Smooth muscle cell (in vitro differentiated cells): ENCODE measurements around the gene MVK. TPM values are rescaled to one million over a fixed set of nuclear protein-coding genes. Genes with fewer than 3 reads are reported as not detected.

Experiments
- DNase-seq: peaks from one replicate; lab custom pipeline; 2025; ENCODE audit not compliant: unreplicated experiment; lab: John Stamatoyannopoulos, UW
- H2AFZ ChIP-seq: fragments of 200-600 bp; sonication (generic); 2 replicates; pipeline ENCODE4 v1.6.0; 2016; ENCODE audit warnings: antibody characterized with exemption, low read depth, mild to moderate bottlenecking
- H3F3A ChIP-seq: fragments of 200-600 bp; sonication (generic); 2 replicates; pipeline ENCODE4 v1.6.0; 2017; ENCODE audit warnings: antibody characterized with exemption, low read depth
- H3K27ac ChIP-seq: fragments of 200-600 bp; sonication (generic); 2 replicates; pipeline ENCODE4 v1.5.1; 2016; ENCODE audit warnings: low read depth, mild to moderate bottlenecking
- H3K27me3 ChIP-seq: fragments of 200-600 bp; sonication (generic); 2 replicates; pipeline ENCODE4 v1.6.1; 2016; ENCODE audit warnings: low read depth, mild to moderate bottlenecking
- H3K36me3 ChIP-seq: fragments of 200-600 bp; sonication (generic); 2 replicates; pipeline ENCODE4 v1.5.1; 2016; ENCODE audit warnings: low read depth
- H3K4me1 ChIP-seq: fragments of 200-600 bp; sonication (generic); 2 replicates; pipeline ENCODE4 v1.5.1; 2016; ENCODE audit warnings: low read depth
- H3K4me2 ChIP-seq: fragments of 200-600 bp; sonication (generic); 2 replicates; pipeline ENCODE4 v1.6.0; 2016; ENCODE audit warnings: mild to moderate bottlenecking
- H3K4me3 ChIP-seq: fragments of 200-600 bp; sonication (generic); 2 replicates; pipeline ENCODE4 v1.5.1; 2016; ENCODE audit warnings: mild to moderate bottlenecking
- H3K79me2 ChIP-seq: fragments of 200-600 bp; sonication (generic); 2 replicates; pipeline ENCODE4 v1.6.0; 2016; ENCODE audit warnings: low read depth, mild to moderate bottlenecking
- H3K9ac ChIP-seq: fragments of 200-600 bp; sonication (generic); 2 replicates; pipeline ENCODE4 v1.6.0; 2016; ENCODE audit warnings: low read depth
- H3K9me3 ChIP-seq: fragments of 200-600 bp; sonication (generic); replicated peaks from 2 replicates; pipeline ENCODE4 v1.5.1; 2016; ENCODE audit warnings: low read depth
- H4K20me1 ChIP-seq: fragments of 200-600 bp; sonication (generic); 2 replicates; pipeline ENCODE4 v1.6.0; 2016; ENCODE audit warnings: low read depth
- WGBS: methylation state at CpG from one replicate; pipeline ENCODE4 v1.1.7; 2016; ENCODE audit warnings: low lambda C conversion rate; 5-methylcytosine and 5-hydroxymethylcytosine counted together
- polyA plus RNA-seq: library from polyadenylated mRNA; unstranded; fragments of >200 nt; fragmentation: Nextera tagmentation; extraction: Ambion mirVana; gene quantifications from 2 replicates; pipeline ENCODE4 v1.2.1, GENCODE V29; 2016
- total RNA-seq: library from RNA; depleted of rRNA; stranded (reverse); fragments of >200 nt; gene quantifications from 2 replicates; pipeline ENCODE4 v1.2.3, GENCODE V29; 2014
- TF ChIP-seq, protein P1 (sequence below): fragments of 200-600 bp; sonication (generic); IDR thresholded peaks from 2 replicates; pipeline ENCODE4 v1.5.1; 2017; ENCODE audit warnings: borderline replicate concordance, mild to moderate bottlenecking, antibody characterized with exemption; ENCODE audit not compliant: insufficient read depth, poor library complexity, severe bottlenecking

The MVK gene
- total and polyA plus RNA-seq, 2 experiments from 2014 or later, result 16.3 to 21.1 TPM

DNA sequence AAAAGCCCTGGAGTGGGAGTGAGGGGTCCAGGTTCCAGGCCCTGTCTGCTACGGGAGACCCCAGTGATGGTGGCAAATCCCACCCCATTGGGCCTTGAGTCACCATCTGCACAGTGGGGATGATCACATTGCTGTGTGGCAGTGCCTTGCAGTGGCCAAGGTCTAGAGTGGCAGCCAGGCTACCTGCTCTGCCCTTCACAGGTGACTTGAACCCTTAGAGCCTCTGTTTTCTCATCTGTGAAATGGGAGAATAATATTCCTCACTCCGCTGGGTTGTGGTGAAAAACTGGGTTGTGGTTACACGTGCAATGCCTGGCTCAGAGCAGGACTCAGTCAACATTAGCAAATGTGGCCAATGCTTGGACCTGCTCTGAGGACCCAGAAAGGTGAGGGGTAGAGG, 58.2 kb downstream of the MVK start:
- Histone ChIP-seq H3K4me3 (no peak overlapping the region), H3K4me1 (peaks cover under 1% of the 10 kb centered on the region), H4K20me1 (no peaks in the 10 kb centered on the region), H3K27me3 (peaks cover 5% of the 10 kb centered on the region), H3F3A (no peaks in the 10 kb centered on the region), H3K9ac (no peak overlapping the region), H3K4me2 (no peak overlapping the region), H3K36me3 (no peaks in the 10 kb centered on the region), H3K79me2 (no peaks in the 10 kb centered on the region), H2AFZ (no peak overlapping the region), H3K9me3 (no peaks in the 10 kb centered on the region), H3K27ac (no peak overlapping the region)
- WGBS, result 90% methylated on average over 3 of the region's 3 CpGs
- no peak for DNase-seq
- TF ChIP-seq, protein P1, sequence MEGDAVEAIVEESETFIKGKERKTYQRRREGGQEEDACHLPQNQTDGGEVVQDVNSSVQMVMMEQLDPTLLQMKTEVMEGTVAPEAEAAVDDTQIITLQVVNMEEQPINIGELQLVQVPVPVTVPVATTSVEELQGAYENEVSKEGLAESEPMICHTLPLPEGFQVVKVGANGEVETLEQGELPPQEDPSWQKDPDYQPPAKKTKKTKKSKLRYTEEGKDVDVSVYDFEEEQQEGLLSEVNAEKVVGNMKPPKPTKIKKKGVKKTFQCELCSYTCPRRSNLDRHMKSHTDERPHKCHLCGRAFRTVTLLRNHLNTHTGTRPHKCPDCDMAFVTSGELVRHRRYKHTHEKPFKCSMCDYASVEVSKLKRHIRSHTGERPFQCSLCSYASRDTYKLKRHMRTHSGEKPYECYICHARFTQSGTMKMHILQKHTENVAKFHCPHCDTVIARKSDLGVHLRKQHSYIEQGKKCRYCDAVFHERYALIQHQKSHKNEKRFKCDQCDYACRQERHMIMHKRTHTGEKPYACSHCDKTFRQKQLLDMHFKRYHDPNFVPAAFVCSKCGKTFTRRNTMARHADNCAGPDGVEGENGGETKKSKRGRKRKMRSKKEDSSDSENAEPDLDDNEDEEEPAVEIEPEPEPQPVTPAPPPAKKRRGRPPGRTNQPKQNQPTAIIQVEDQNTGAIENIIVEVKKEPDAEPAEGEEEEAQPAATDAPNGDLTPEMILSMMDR, result no peak

DNA sequence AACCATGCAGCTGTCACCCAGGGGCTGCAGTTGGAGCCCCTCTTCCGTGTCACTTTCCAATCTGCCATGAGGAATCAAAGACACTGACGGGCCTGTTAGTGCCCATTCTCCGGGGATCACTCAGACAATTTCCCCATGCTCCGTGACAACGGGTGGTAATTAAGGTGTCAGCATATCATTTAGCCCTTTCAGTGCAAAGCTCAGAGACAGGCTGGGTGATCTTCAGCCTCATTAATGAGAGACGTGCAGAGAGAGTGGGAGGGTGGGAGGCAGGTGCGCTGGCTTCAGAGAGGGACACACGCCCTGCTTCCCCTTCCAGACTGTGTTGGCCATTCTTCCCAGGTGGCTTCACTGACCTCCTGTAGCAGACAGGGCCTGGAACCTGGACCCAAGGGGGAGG, 58.7 kb downstream of the MVK start:
- no peaks in the 10 kb centered on the region for H3K36me3 ChIP-seq
- no peaks in the 10 kb centered on the region for H3K79me2 ChIP-seq
- no peak overlapping the region for H3K4me3 ChIP-seq
- peaks cover 2% of the 10 kb centered on the region for H3K4me1 ChIP-seq
- no peak for DNase-seq
- peaks cover 5% of the 10 kb centered on the region for H3K27me3 ChIP-seq
- TF ChIP-seq, protein P1, result no peak
- no peaks in the 10 kb centered on the region for H4K20me1 ChIP-seq
- no peaks in the 10 kb centered on the region for H3F3A ChIP-seq
- H3K4me2 ChIP-seq, result no peak overlapping the region
- H2AFZ ChIP-seq, result no peak overlapping the region
- H3K9me3 ChIP-seq, result no peaks in the 10 kb centered on the region
- H3K27ac ChIP-seq, result no peak overlapping the region
- H3K9ac ChIP-seq, result no peak overlapping the region
- 82% methylated on average over 8 of the region's 8 CpGs for WGBS

DNA sequence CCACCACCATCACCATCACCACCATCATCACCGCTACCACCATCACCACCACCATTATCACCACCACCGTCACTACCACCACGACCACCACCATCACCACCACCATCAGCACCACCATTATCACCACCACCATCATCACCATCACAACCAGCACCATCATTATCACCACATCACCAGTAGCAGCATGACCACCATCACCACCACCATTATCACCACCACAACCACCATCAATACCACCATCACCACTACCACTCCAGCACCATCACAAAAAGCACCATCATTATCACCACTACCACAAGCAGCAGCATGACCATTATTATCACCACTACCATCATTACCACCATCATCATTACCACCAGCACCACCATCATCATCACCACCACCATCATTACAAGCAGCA, 62.1 kb downstream of the MVK start:
- peaks cover 6% of the 10 kb centered on the region for H3K4me1 ChIP-seq
- H2AFZ ChIP-seq, result no peak overlapping the region
- DNase-seq, result no peak
- H3K9me3 ChIP-seq, result no peaks in the 10 kb centered on the region
- H3K79me2 ChIP-seq, result no peaks in the 10 kb centered on the region
- no peaks in the 10 kb centered on the region for H3K36me3 ChIP-seq
- 100% methylated on average over 3 of the region's 3 CpGs for WGBS
- H3K27ac ChIP-seq, result no peak overlapping the region
- no peaks in the 10 kb centered on the region for H4K20me1 ChIP-seq
- H3K4me2 ChIP-seq, result no peak overlapping the region
- H3K27me3 ChIP-seq, result no peaks in the 10 kb centered on the region
- H3K9ac ChIP-seq, result no peak overlapping the region
- H3F3A ChIP-seq, result no peaks in the 10 kb centered on the region
- no peak overlapping the region for H3K4me3 ChIP-seq
- TF ChIP-seq, protein P1, result no peak

DNA sequence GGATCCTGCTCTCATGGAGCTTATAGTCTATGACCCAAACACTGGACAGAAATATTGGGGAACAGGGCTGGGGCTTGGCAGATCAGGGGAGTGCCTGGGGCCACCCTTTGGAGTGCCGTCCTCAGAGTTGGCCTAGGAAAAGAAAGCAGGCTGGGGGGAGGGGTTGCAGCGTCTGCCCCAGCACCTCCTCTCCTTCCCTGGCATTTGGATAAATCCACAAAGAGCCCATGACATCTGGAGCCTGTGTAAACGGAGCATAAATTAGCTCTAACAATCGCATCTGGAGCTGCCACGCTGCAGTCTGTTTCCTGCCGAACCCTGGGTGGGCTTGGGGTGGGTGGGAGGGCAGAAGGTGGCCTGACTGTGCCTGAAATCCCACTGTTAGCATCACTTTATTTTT, 63.8 kb downstream of the MVK start:
- no peaks in the 10 kb centered on the region for H3K27me3 ChIP-seq
- H3K36me3 ChIP-seq, result no peaks in the 10 kb centered on the region
- H3K9me3 ChIP-seq, result no peaks in the 10 kb centered on the region
- DNase-seq, result no peak
- no peak overlapping the region for H3K9ac ChIP-seq
- no peaks in the 10 kb centered on the region for H3K79me2 ChIP-seq
- TF ChIP-seq, protein P1, result no peak
- H4K20me1 ChIP-seq, result no peaks in the 10 kb centered on the region
- H3K4me3 ChIP-seq, result no peak overlapping the region
- no peak overlapping the region for H3K27ac ChIP-seq
- H2AFZ ChIP-seq, result no peak overlapping the region
- peaks cover 6% of the 10 kb centered on the region for H3K4me1 ChIP-seq
- 23% methylated on average over 3 of the region's 6 CpGs for WGBS
- no peaks in the 10 kb centered on the region for H3F3A ChIP-seq
- H3K4me2 ChIP-seq, result no peak overlapping the region
